H9 (cell line): ENCODE results near the gene JARID2. TPM values are rescaled to one million over a fixed set of nuclear protein-coding genes. Genes with fewer than 3 reads are reported as not detected.

ENCODE experiments used
- DNase-seq: peaks from one replicate; pipeline ENCODE4 v3.0.0-alpha.2; 2017
- H2AFZ ChIP-seq: one replicate; pipeline ENCODE4 v1.6.1; 2013; ENCODE audit warnings: mild to moderate bottlenecking, low read length, control low read depth, moderate library complexity
- H2AK5ac ChIP-seq: 2 replicates; pipeline ENCODE4 v1.6.1; 2013; ENCODE audit warnings: low read length, control low read depth, mixed read lengths; ENCODE audit not compliant: insufficient read length
- H2BK120ac ChIP-seq: one replicate; pipeline ENCODE4 v1.6.1; 2013; ENCODE audit warnings: low read depth, mild to moderate bottlenecking, low read length, control low read depth, inconsistent platforms; ENCODE audit not compliant: poor library complexity, severe bottlenecking
- H2BK12ac ChIP-seq: 2 replicates; pipeline ENCODE4 v1.6.1; 2013; ENCODE audit warnings: low read length, control low read depth, mixed read lengths, low read depth; ENCODE audit not compliant: insufficient read length
- H2BK15ac ChIP-seq: 2 replicates; pipeline ENCODE4 v1.6.1; 2013; ENCODE audit warnings: low read depth, low read length, control low read depth
- H2BK20ac ChIP-seq: one replicate; pipeline ENCODE4 v1.6.1; 2013; ENCODE audit warnings: low read depth, mild to moderate bottlenecking, low read length, control low read depth, inconsistent platforms; ENCODE audit not compliant: poor library complexity, severe bottlenecking
- H2BK5ac ChIP-seq: 2 replicates; pipeline ENCODE4 v1.6.1; 2013; ENCODE audit warnings: low read length, control low read depth, mixed read lengths; ENCODE audit not compliant: insufficient read length
- H3K14ac ChIP-seq: 2 replicates; pipeline ENCODE4 v1.6.1; 2013; ENCODE audit warnings: low read length, control low read depth; ENCODE audit not compliant: insufficient read depth
- H3K18ac ChIP-seq: 2 replicates; pipeline ENCODE4 v1.6.1; 2013; ENCODE audit warnings: low read depth, mild to moderate bottlenecking, mixed read lengths, low read length, control low read depth; ENCODE audit not compliant: insufficient read length
- H3K23ac ChIP-seq: 2 replicates; pipeline ENCODE4 v1.6.1; 2013; ENCODE audit warnings: low read length, control low read depth, mixed read lengths, low read depth; ENCODE audit not compliant: insufficient read length
- H3K23me2 ChIP-seq: 2 replicates; pipeline ENCODE4 v1.6.1; 2013; ENCODE audit warnings: low read depth, mild to moderate bottlenecking, mixed read lengths, low read length, control low read depth; ENCODE audit not compliant: insufficient read length, poor library complexity, severe bottlenecking
- H3K27ac ChIP-seq: 2 replicates; pipeline ENCODE4 v1.5.1; 2013; ENCODE audit warnings: low read length, control low read depth, mixed read lengths, low read depth; ENCODE audit not compliant: insufficient read length
- H3K27me3 ChIP-seq: 2 replicates; pipeline ENCODE4 v1.6.1; 2013; ENCODE audit warnings: low read length, control low read depth, inconsistent platforms; ENCODE audit not compliant: insufficient read depth
- H3K4ac ChIP-seq: 2 replicates; pipeline ENCODE4 v1.6.1; 2013; ENCODE audit warnings: low read depth, mild to moderate bottlenecking, control low read depth, inconsistent platforms, low read length, moderate library complexity
- H3K4me1 ChIP-seq: 2 replicates; pipeline ENCODE4 v1.6.1; 2013; ENCODE audit warnings: low read length, control low read depth, inconsistent platforms; ENCODE audit not compliant: insufficient read depth
- H3K4me2 ChIP-seq: 2 replicates; pipeline ENCODE4 v1.6.1; 2013; ENCODE audit warnings: low read length, control low read depth, mixed read lengths; ENCODE audit not compliant: insufficient read length, insufficient read depth
- H3K56ac ChIP-seq: 2 replicates; pipeline ENCODE4 v1.6.1; 2013; ENCODE audit warnings: low read depth, mild to moderate bottlenecking, mixed read lengths, low read length, control low read depth; ENCODE audit not compliant: insufficient read length
- H3K79me1 ChIP-seq: 2 replicates; pipeline ENCODE4 v1.6.1; 2013; ENCODE audit warnings: low read depth, mild to moderate bottlenecking, moderate library complexity, low read length, control low read depth, inconsistent platforms; ENCODE audit not compliant: insufficient read depth, poor library complexity, severe bottlenecking
- H3K79me2 ChIP-seq: 2 replicates; pipeline ENCODE4 v1.6.1; 2013; ENCODE audit warnings: low read length, control low read depth, inconsistent platforms; ENCODE audit not compliant: insufficient read depth
- H3K9ac ChIP-seq: 2 replicates; pipeline ENCODE4 v1.6.1; 2013; ENCODE audit warnings: low read length, control low read depth, mixed read lengths; ENCODE audit not compliant: insufficient read length; ENCODE audit errors: extremely low read depth
- H3K9me3 ChIP-seq: one replicate; pipeline ENCODE4 v1.6.1; 2013; ENCODE audit warnings: low read depth, low read length, inconsistent platforms; ENCODE audit not compliant: control insufficient read depth
- H3T11ph ChIP-seq: one replicate; pipeline ENCODE4 v1.6.1; 2013; ENCODE audit warnings: mild to moderate bottlenecking, low read length, control low read depth, inconsistent platforms
- H4K20me1 ChIP-seq: one replicate; pipeline ENCODE4 v1.6.1; 2013; ENCODE audit not compliant: control insufficient read depth, insufficient read length, insufficient read depth
- H4K5ac ChIP-seq: 2 replicates; pipeline ENCODE4 v1.6.1; 2013; ENCODE audit warnings: low read depth, mild to moderate bottlenecking, mixed read lengths, low read length, control low read depth; ENCODE audit not compliant: insufficient read length
- H4K8ac ChIP-seq: replicated peaks from 2 replicates; pipeline ENCODE4 v1.6.1; 2013; ENCODE audit warnings: low read length, control low read depth, mixed read lengths, low read depth; ENCODE audit not compliant: insufficient read length
- H4K91ac ChIP-seq: 2 replicates; pipeline ENCODE4 v1.6.1; 2013; ENCODE audit warnings: low read depth, mild to moderate bottlenecking, moderate library complexity, mixed read lengths, low read length, control low read depth; ENCODE audit not compliant: insufficient read length
- H3K27ac Mint-ChIP-seq, 3 experiments: 2 replicates in 2 of 3; 3 replicates in 1 of 3; pipeline ENCODE4 v1.8.0; 2020 to 2021; ENCODE audit warnings: mixed read lengths in 3 of 3, mild to moderate bottlenecking in 1 of 3, moderate library complexity in 1 of 3
- H3K27me3 Mint-ChIP-seq: 2 replicates; pipeline ENCODE4 v1.8.0; 2021; ENCODE audit warnings: low read depth, mild to moderate bottlenecking, moderate library complexity, mixed read lengths
- H3K36me3 Mint-ChIP-seq, 3 experiments: 2 replicates in 2 of 3; 3 replicates in 1 of 3; pipeline ENCODE4 v1.8.0; 2020 to 2021; ENCODE audit warnings: low read depth in 3 of 3, mixed read lengths in 3 of 3; ENCODE audit not compliant: insufficient read depth in 1 of 3
- H3K4me1 Mint-ChIP-seq, 2 experiments: 2 replicates each; pipeline ENCODE4 v1.8.0; 2020; ENCODE audit warnings: mixed read lengths in 2 of 2
- H3K4me3 Mint-ChIP-seq, 2 experiments: 2 replicates in 1 of 2; 3 replicates in 1 of 2; pipeline ENCODE4 v1.8.0; 2020 to 2021; ENCODE audit warnings: mild to moderate bottlenecking in 2 of 2, mixed read lengths in 2 of 2, moderate library complexity in 1 of 2
- H3K9me3 Mint-ChIP-seq, 2 experiments: 2 replicates in 1 of 2; 3 replicates in 1 of 2; pipeline ENCODE4 v1.8.0; 2020; ENCODE audit warnings: mild to moderate bottlenecking in 2 of 2, mixed read lengths in 2 of 2, moderate library complexity in 1 of 2
- CTCF ChIP-seq: fragments of 200-600 bp; sonication (generic); conservative IDR thresholded peaks from 3 replicates; pipeline ENCODE4 v1.8.0; 2021; ENCODE audit warnings: antibody characterized with exemption, mild to moderate bottlenecking
- WGBS: extraction: QIAGEN DNeasy Blood & Tissue Kit; methylation state at CpG from one replicate; pipeline ENCODE4 v1.1.7; 2013; ENCODE audit warnings: missing lambda C conversion rate, low lambda C conversion rate, mixed read lengths; ENCODE audit not compliant: insufficient read length; ENCODE audit errors: extremely low coverage; 5-methylcytosine and 5-hydroxymethylcytosine counted together
- total RNA-seq: library from RNA; stranded (reverse); gene quantifications from 2 replicates; pipeline ENCODE4 v1.2.1, GENCODE V29; 2021

The JARID2 gene
- total RNA-seq, 1 experiment from 2014 or later = 174 TPM

GRCh38 chr6:15524861-15525401 is 279.1 kb downstream of the JARID2 start:
- H3K4me1 ChIP-seq = no peaks in the 10 kb centered on the region
- peak; percentile 43 for DNase-seq
- H3K4ac ChIP-seq = no peak overlapping the region
- no peaks in the 10 kb centered on the region for H3K79me2 ChIP-seq
- H2BK20ac ChIP-seq = no peak overlapping the region
- no peak overlapping the region for H2BK15ac ChIP-seq
- peaks cover 13% of the 10 kb centered on the region for H3K9me3 ChIP-seq
- H3K27ac Mint-ChIP-seq = no peak overlapping the region
- peaks cover 14 to 44% of the 10 kb centered on the region in 2 experiments for H3K9me3 Mint-ChIP-seq
- H3K23me2 ChIP-seq = no peaks in the 10 kb centered on the region
- H3K4me1 Mint-ChIP-seq = peaks cover 0 to 17% of the 10 kb centered on the region in 2 experiments; a peak in 2 of 4 replicates
- H2AFZ ChIP-seq = no peak overlapping the region
- H4K20me1 ChIP-seq = peaks cover 2% of the 10 kb centered on the region
- no peak overlapping the region for H2BK12ac ChIP-seq
- TF ChIP-seq CTCF = no peak
- no peaks in the 10 kb centered on the region for H3K79me1 ChIP-seq
- no peak overlapping the region for H3K18ac ChIP-seq
- H3K14ac ChIP-seq = no peak overlapping the region
- H2BK120ac ChIP-seq = no peak overlapping the region
- no peaks in the 10 kb centered on the region for H3K27me3 ChIP-seq
- no peak overlapping the region for H3K4me2 ChIP-seq
- H3K23ac ChIP-seq = no peak overlapping the region
- no peak overlapping the region for H3K56ac ChIP-seq
- peaks cover 64 to 95% (median 85%) of the 10 kb centered on the region in 3 experiments for H3K36me3 Mint-ChIP-seq
- H3K27me3 Mint-ChIP-seq = peaks cover 15% of the 10 kb centered on the region
- no peak overlapping the region for H3K27ac ChIP-seq
- H2BK5ac ChIP-seq = no peak overlapping the region
- H2AK5ac ChIP-seq = no peak overlapping the region
- H3K4me3 Mint-ChIP-seq = no peak overlapping the region
- H4K91ac ChIP-seq = no peak overlapping the region
- no peak overlapping the region for H4K8ac ChIP-seq
- H3K9ac ChIP-seq = no peak overlapping the region
- H3T11ph ChIP-seq = no peak overlapping the region
- H4K5ac ChIP-seq = no peak overlapping the region
- no CpG with 5 or more reads among the region's 14 CpGs for WGBS
